Measurements from ENCODE around the gene NPRL2. TPM values are rescaled to one million over a fixed set of nuclear protein-coding genes. Genes with fewer than 3 reads are reported as not detected.

NPRL2 gene
- total and polyA plus RNA-seq, 2 of the 13 experiments (the other 11 are each of a cell fraction or from before 2014, with no cell fraction given) = 30.6 to 51.4 TPM

DNA sequence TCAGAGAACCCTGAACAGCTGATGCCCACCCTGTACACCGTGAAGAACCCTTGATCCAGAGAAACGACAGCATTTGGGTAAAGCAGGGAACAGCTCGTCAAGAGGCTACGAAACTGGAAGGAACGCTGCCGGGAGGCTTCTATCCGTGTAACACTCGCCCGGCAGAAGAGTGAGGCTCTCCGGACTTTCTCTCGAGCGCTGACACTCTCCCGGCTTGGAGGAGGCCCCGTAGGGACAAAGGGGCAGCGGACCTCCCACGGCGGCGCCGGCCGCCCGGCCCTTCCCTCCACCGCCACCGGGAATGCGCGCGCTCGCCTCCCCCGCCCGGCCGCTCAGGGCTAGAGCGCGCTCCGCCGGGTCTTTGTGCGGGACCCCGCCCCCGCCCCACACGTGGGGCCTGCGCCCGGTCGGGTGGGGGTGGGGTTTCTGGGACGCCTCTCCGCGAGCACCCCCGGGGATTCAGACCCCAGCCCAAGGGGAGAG lies 29.7 kb downstream of the NPRL2 start (continued):
- no peak for TF ChIP-seq ZNF143 (CRISPR knock-in tag; IDR thresholded peaks at IDR 0.05)
- TF ChIP-seq GATAD2A (CRISPR knock-in tag; IDR thresholded peaks at IDR 0.05) = peak; percentile 21; the same call in 1 of the 2 replicates
- TF ChIP-seq KDM5A (IDR thresholded peaks at IDR 0.05; ENCODE audit: borderline replicate concordance, low read length) = 0 out of 2 replicates have a peak, but pooled peaks have one; percentile 74
- TF ChIP-seq MYC (CRISPR knock-in tag; IDR thresholded peaks at IDR 0.05; ENCODE audit: borderline replicate concordance) = peak; percentile 90
- TF ChIP-seq HDAC1 (CRISPR knock-in tag; IDR thresholded peaks at IDR 0.05) = peak; percentile 30; the same call in 1 of the 2 replicates
- no peak for TF ChIP-seq ATF1 (CRISPR knock-in tag; IDR thresholded peaks at IDR 0.05)
- no peak for TF ChIP-seq ZNF121 (CRISPR knock-in tag; IDR thresholded peaks at IDR 0.05)
- no peak for TF ChIP-seq ZNF841 (CRISPR knock-in tag; IDR thresholded peaks at IDR 0.05; ENCODE audit: borderline replicate concordance)
- peak; percentile 97 for TF ChIP-seq MXI1 (IDR thresholded peaks at IDR 0.05; ENCODE audit: borderline replicate concordance, low read depth, low read length)
- TF ChIP-seq ARHGAP35 (CRISPR knock-in tag; IDR thresholded peaks at IDR 0.05; ENCODE audit: borderline replicate concordance) = 0 out of 2 replicates have a peak, but pooled peaks have one; percentile 47
- TF ChIP-seq SNRNP70 (IDR thresholded peaks at IDR 0.05; ENCODE audit: low read depth, low read length) = no peak
- no peak for TF ChIP-seq ZNF556 (CRISPR knock-in tag; IDR thresholded peaks at IDR 0.05; ENCODE audit: borderline replicate concordance)
- TF ChIP-seq SALL2 (CRISPR knock-in tag; IDR thresholded peaks at IDR 0.05) = peak; percentile 42; the same call in 1 of the 2 replicates
- TF ChIP-seq ZNF850 (CRISPR knock-in tag; conservative IDR thresholded peaks at IDR 0.05) = no peak
- TF ChIP-seq ZNF724P (CRISPR knock-in tag; IDR thresholded peaks at IDR 0.05; ENCODE audit: borderline replicate concordance) = no peak; the same call in 1 of the 2 replicates
- TF ChIP-seq, protein P1, sequence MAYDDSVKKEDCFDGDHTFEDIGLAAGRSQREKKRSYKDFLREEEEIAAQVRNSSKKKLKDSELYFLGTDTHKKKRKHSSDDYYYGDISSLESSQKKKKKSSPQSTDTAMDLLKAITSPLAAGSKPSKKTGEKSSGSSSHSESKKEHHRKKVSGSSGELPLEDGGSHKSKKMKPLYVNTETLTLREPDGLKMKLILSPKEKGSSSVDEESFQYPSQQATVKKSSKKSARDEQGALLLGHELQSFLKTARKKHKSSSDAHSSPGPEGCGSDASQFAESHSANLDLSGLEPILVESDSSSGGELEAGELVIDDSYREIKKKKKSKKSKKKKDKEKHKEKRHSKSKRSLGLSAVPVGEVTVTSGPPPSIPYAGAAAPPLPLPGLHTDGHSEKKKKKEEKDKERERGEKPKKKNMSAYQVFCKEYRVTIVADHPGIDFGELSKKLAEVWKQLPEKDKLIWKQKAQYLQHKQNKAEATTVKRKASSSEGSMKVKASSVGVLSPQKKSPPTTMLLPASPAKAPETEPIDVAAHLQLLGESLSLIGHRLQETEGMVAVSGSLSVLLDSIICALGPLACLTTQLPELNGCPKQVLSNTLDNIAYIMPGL (CRISPR knock-in tag; IDR thresholded peaks at IDR 0.05; ENCODE audit: borderline replicate concordance in 1 of 2, low read depth in 1 of 2) = no peak; a peak in 2 of 4 replicates
- TF ChIP-seq KLF16 (CRISPR knock-in tag; IDR thresholded peaks at IDR 0.05) = 0 out of 4 replicates have a peak, but pooled peaks of 1 of the 2 experiments have one; percentile 33
- 0 out of 2 replicates have a peak, but pooled peaks have one; percentile 56 for TF ChIP-seq ZNF546 (CRISPR knock-in tag; conservative IDR thresholded peaks at IDR 0.05)
- 0 out of 2 replicates have a peak, but pooled peaks have one; percentile 7 for TF ChIP-seq HOXA5 (CRISPR knock-in tag; IDR thresholded peaks at IDR 0.05)
- TF ChIP-seq, protein P2, sequence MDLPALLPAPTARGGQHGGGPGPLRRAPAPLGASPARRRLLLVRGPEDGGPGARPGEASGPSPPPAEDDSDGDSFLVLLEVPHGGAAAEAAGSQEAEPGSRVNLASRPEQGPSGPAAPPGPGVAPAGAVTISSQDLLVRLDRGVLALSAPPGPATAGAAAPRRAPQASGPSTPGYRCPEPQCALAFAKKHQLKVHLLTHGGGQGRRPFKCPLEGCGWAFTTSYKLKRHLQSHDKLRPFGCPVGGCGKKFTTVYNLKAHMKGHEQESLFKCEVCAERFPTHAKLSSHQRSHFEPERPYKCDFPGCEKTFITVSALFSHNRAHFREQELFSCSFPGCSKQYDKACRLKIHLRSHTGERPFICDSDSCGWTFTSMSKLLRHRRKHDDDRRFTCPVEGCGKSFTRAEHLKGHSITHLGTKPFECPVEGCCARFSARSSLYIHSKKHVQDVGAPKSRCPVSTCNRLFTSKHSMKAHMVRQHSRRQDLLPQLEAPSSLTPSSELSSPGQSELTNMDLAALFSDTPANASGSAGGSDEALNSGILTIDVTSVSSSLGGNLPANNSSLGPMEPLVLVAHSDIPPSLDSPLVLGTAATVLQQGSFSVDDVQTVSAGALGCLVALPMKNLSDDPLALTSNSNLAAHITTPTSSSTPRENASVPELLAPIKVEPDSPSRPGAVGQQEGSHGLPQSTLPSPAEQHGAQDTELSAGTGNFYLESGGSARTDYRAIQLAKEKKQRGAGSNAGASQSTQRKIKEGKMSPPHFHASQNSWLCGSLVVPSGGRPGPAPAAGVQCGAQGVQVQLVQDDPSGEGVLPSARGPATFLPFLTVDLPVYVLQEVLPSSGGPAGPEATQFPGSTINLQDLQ (CRISPR knock-in tag; IDR thresholded peaks at IDR 0.05) = 0 out of 2 replicates have a peak, but pooled peaks have one; percentile 33
- no peak for TF ChIP-seq EED (CRISPR knock-in tag; IDR thresholded peaks at IDR 0.05)
- no peak for TF ChIP-seq RORA (CRISPR knock-in tag; IDR thresholded peaks at IDR 0.05)
- no peak; the same call in 1 of the 2 replicates for TF ChIP-seq ZNF441 (CRISPR knock-in tag; IDR thresholded peaks at IDR 0.05; ENCODE audit: borderline replicate concordance)
- no peak for TF ChIP-seq ZNF460 (CRISPR knock-in tag; IDR thresholded peaks at IDR 0.05; ENCODE audit: borderline replicate concordance)
- peak; percentile 39; the same call in 1 of the 2 replicates for TF ChIP-seq KLF6 (CRISPR knock-in tag; IDR thresholded peaks at IDR 0.05)
- TF ChIP-seq, protein P3, sequence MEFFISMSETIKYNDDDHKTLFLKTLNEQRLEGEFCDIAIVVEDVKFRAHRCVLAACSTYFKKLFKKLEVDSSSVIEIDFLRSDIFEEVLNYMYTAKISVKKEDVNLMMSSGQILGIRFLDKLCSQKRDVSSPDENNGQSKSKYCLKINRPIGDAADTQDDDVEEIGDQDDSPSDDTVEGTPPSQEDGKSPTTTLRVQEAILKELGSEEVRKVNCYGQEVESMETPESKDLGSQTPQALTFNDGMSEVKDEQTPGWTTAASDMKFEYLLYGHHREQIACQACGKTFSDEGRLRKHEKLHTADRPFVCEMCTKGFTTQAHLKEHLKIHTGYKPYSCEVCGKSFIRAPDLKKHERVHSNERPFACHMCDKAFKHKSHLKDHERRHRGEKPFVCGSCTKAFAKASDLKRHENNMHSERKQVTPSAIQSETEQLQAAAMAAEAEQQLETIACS (CRISPR knock-in tag; IDR thresholded peaks at IDR 0.05) = peak; percentile 90

All from HepG2 (cell line).